Measurements from ENCODE around the gene STAG3.
"Not testable (repeated sequence)": the region's sequence is repeated elsewhere in the genome, so short reads cannot be mapped to it uniquely, and the experiment has no call there.

Gene STAG3

DNA sequence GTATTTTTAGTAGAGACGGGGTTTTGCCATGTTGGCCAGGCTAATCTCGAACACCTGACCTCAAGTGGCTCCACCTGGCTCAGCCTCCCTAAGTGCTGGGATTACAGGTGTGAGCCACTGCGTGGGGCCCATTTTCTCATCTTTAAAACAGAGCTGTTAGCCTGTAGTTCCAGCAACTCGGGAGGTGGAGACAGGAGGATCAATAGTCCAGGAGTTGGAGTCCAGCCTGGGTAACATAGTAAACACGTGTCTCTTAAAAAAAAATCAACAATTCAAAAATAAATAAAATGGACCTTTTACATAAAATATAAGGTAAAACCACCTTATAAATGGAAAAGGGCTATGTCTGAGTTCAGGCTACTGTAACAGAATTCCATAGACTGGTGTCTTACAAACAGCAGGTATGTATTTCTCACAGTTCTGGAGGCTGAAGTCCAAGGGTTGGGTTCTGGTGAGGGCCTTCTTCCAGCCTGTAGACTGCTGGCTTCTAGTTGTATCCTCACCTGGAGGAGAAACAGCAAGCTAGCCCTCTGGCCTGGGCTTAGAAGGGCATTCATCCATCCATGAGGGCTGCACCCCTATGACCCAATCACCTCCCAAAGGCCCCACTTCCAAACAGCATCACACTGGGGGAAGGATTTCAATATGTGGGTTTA, 35.0 kb downstream of the STAG3 start:
- DNase-seq: no peak

DNA sequence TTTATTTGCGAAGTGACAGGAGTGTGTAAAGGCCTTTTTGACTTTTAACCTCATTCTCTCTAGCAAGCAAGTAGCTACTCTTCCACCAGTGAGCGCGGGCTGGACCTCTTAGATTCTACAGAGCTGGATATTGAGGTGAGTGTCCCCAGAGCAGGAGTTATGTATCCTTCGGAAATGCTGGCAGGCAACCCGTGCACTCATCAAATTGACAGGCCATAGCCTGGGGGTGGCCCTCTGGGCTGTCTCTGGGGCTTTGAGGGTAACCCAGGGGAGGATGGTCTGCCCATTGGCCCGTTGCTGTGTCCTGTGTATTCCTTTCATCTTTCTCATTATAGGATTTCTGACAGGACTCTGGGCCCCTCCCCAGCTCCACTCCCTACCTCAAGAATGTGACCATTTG, 36.0 kb downstream of the STAG3 start:
- no peak for DNase-seq

DNA sequence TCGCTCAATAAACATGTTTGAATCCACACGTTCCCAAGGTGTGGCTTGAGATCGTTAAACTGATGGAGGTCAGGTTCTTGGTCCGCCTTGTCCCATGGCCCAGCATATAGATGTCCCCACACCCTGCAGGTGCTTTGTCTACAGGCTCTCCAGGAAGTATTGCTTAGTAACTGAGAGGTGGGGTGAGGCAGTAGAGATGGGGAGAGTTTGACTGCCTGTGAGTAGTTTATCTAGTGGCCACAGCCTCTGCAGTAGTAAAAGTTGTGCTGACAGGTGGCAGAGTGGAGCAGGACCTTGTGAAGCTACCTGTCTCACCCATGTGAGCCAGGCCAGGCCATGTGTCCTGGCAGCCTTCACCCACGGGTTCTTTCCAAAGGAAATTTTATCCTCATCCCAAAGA, 36.6 kb downstream of the STAG3 start:
- DNase-seq: not testable (repeated sequence)

DNA sequence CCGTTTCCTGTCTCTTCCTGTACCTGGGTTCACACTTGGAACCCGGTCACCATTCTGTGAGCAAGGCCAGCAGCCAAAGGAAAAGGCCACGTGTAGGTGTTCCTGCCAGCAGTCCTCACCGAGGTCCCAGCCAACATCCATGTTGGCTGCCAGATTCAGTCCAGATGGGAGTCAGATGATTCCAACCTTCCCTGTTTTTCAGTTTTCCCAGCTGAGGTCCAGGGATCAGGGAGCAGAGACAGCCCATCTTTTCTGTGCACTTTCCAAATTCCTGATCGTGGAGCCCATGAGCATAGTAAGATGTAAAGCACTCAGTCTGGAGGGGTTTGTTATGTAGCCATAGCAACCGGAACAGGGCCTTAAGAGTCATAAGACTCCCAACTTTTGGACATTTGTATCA, 38.2 kb downstream of the STAG3 start:
- no peak for DNase-seq

DNA sequence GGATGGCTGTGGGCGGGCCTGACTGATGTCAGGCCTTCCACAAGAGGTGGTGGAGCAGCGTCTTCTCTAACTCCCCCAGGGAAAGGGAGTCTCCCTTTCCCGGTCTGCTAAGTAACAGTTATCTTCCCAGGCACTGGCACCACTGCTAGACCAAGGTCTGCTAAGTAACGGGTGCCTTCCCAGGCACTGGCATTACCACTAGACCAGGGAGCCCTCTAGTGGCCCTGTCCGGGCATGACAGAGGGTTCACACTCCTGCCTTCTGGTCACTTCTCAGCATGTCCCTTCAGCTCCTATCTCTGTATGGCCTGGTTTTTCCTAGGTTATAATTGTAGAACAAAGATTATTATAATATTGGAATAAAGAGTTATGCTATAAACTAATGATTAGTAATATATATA, 40.2 kb downstream of the STAG3 start:
- DNase-seq: peak; percentile 66

DNA sequence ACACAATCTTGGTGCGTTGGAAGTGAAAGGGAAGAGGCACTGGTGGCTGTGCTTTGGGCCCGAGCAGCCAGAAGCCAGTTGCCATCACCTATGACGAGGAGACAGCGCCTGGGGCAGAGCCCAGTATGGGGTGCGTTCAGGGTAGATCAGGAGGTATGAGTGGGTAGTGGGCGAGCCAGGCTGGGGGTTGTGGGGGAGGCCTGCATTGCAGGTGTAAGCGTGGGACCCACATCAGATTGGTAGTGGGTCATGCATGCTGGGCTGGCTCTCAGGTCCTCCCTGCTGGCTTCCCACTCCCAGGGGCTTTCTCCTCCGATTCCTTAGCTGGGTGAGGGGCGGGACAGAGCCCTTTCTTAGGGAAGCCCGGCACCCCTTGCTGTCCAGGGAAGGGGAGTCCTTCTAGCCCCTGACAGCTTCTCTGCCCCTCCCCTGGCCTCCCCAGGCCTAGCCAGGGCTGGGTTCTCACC, 41.6 kb downstream of the STAG3 start:
- no peak for DNase-seq

DNA sequence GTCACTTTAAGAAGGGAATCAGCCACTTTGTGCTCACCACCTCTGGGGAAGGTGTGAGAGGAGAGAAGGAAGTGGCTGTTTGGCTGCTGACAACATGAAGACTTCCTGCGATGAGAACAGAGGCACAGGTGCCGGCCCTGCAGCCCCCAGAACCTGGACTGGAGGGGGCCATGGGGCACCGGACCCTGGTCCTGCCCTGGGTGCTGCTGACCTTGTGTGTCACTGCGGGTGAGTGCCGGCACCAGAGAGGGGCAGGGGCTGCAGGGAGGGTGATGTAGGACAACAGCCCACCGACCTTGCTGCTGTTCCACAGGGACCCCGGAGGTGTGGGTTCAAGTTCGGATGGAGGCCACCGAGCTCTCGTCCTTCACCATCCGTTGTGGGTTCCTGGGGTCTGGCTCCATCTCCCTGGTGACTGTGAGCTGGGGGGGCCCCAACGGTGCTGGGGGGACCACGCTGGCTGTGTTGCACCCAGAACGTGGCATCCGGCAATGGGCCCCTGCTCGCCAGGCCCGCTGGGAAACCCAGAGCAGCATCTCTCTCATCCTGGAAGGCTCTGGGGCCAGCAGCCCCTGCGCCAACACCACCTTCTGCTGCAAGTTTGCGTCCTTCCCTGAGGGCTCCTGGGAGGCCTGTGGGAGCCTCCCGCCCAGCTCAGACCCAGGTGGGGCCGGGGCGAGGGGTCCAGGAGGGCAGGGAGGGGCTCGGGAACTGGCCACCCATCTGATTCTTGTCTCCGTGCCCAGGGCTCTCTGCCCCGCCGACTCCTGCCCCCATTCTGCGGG, 42.3 kb downstream of the STAG3 start, which contains the start of gene PVRIG:
Gene PVRIG, plus strand, starts transcription at position 149 of the 785 bp plus-strand sequence. Its CDS starts 22 bp downstream, at position 171.
- not testable (repeated sequence) for DNase-seq

DNA sequence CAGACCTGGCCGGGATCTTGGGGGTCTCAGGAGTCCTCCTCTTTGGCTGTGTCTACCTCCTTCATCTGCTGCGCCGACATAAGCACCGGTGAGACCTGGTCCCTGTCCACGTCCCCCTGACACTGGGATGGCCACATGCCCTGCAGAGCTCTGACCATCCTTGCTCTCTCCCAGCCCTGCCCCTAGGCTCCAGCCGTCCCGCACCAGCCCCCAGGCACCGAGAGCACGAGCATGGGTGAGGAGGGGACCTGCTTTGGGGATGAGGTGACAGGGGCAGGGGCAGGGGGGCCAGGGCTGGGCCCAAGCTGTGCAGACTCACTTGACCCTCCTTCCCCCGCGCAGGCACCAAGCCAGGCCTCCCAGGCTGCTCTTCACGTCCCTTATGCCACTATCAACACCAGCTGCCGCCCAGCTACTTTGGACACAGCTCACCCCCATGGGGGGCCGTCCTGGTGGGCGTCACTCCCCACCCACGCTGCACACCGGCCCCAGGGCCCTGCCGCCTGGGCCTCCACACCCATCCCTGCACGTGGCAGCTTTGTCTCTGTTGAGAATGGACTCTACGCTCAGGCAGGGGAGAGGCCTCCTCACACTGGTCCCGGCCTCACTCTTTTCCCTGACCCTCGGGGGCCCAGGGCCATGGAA, 43.0 kb downstream of the STAG3 start:
- DNase-seq: no peak

DNA sequence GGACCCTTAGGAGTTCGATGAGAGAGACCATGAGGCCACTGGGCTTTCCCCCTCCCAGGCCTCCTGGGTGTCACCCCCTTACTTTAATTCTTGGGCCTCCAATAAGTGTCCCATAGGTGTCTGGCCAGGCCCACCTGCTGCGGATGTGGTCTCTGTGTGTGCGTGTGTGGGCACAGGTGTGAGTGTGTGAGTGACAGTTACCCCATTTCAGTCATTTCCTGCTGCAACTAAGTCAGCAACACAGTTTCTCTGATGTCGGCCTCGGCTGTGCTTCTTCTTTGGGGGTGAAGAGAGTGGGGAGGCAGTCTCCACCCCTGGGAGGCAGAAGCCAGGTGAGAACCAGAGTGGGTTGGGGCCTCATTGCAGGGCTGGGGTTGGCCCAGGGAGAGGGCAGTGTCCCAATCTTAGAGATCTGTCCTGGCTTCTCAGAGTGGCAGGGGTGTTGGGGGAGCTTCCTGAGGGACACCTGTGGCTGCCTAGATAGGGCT, 43.6 kb downstream of the STAG3 start:
- DNase-seq: no peak

DNA sequence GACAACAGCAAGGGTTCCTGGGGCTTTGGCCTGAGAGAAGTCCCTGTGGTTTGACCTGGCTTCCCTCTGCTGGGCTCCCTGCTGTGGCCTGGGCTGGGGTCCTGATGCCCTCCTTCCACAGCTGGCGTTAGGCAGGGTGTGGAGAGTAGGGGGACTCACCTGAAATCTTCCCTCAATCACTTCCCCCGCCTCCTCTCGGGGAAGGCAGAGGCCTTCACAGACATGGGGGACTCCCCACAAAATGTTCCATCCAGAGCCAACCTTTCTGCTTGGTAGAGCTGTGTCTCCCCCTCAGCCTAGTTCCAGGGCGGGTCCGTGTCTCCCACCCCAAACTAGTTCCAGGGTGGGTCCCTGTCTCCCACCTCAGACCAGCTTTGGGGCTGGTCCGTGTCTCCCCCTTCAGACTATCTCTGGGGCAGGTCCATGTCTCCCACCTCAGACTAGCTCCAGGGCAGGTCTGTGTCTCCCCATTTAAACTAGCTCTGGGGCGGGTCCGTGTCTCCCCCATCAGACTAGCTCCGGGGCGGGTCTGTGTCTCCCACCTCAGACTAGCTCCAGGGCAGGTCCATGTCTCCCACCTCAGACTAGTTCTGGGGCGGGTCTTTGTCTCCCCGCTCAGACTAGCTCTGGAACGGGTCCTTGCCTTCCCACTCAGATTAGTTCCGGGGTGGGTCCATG, 44.2 kb downstream of the STAG3 start:
- no peak for DNase-seq

DNA sequence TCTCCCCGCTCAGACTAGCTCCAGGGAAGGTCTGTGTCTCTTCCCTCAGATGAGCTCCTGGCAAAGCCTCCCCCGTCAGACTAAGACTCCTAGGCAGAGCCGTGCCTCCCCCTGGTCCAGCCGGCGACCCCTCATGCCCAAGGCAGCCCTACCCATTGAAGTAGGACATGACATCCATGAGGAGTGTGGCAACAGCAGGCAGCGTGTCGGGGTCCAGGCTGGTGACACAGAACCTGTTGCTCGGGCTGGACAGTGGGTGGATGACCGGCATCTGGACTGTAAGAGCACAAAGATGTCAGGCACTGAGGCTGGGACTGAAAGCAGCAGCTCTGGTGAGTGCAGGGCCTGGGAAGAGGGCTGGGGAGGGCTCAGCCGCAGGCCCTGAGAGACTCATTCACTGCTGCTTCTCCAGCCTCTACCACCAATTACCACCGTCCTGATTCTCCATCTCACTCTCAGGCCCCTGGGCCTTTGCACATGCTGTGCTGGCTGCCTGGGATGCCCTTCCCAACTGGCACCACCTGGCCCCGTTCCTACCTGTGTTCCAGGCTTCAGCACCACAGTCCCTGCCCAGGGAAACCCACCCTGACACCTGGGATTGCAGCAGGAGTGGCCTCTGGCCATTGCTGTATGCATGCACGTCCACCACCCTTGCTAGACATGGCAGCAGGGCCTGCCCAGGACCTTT, 44.9 kb downstream of the STAG3 start:
- DNase-seq: no peak

DNA sequence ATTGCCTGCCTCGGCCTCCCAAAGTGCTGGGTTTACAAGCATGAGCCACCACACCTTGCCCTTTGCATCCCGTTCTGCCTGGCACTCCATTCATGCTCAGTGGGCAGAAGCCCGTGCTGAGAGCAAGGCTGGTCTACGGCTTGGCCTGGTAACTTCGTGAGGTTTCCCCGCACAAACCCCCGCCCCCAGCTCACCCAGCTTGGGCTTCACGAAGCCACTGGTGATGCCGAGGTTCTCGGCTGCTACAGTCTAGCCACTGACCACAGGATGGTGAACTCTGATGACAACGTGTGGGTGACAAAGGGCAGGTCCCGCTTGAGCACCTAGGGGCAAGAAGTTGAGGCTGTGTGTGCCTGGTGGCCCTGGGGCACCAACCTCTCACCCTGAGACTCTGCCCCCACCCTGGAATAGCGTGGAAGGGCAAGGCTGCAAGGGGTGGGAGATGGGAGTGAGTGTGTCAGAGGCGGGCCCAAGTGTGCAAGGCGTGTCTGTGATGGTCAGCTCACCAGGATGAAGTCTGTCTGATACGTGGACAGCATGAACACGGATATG, 45.7 kb downstream of the STAG3 start:
- DNase-seq: not testable (repeated sequence)

DNA sequence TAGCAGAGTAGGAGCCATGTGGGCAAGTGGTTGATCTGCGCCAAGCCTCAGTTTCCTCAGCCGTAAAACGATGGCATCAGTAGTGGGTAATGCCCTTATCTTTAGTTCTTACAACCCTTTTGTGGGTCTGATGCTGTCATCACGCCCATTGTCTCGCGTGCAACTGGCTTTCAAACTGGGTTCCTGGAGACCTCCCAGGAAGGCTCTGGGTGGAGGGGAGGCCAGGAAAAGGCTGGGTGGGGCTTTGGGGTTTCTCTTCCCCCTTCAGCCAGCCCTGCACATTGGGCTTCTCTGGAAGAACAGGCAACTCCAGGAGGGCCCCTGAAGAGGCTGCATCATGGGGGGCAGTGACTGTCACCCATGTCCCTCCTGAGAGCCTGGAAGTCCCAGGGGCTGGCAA, 47.2 kb downstream of the STAG3 start:
- not testable (repeated sequence) for DNase-seq

DNA sequence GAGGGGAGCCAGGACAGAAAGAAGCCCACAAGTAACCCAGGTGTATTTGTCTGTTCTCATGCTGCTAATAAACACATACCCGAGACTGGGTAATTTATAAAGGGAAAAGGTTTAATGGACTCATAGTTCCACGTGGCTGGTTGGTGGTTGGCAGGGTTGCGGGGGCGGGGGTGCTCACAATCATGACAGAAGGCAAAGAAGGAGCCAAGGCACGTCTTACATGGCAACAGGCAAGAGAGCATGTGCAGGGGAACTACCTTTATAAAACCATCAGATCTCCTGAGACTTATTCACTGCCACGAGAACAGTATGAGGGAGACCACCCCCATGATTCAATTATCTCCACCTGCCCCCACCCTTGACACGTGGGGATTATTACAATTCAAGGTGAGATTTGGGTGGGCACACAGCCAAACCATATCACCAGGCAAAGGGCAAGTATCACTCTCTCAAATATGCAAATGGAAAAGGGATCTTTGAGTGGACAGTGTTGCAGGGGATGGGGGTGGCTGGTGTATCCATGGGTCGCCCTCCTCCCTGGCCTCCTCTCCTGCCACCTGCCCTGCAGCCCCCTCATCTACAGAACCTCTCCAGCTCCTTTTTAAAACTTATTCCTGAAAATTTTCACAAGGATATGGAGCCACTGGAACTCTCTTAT, 57.1 kb downstream of the STAG3 start:
- not testable (repeated sequence) for DNase-seq

DNA sequence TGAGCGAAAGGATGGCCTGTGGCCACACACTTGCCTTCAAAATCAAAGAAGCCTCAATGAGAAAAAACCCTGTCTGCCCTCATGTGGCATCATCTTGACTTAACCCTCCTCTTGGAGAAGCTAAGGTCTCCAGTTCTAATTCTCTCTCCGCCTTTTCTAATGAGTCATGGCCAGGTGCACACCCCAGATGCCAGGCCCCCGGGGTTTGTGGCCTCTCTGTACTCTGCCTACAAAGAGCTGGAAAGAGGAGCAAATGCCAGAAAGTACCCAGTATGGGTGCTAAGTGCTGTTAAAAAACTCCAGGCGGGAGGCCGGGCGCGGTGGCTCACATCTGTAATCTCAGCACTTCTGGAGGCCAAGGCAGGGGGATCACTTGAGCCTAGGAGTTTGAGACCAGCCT, 62.3 kb downstream of the STAG3 start:
- DNase-seq: not testable (repeated sequence)

DNA sequence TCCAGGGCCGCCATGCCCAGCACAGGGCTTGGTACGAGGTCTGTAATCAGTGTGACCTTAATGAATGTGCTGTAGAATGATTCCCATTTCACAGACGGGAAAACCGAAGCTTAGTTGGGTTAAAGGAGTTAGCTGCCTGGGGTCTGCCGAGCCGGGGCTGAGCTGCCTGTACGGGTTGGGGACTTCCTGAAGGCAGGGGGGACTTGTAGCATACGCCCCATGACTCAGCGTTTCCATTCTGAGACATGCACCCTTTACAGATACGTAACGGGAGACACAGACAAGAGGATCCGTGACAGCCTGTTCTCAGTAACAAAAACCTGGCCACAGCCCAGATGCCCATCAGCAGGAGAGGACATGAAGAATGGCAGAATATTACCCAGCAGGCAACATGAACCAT, 65.7 kb downstream of the STAG3 start:
- peak; percentile 17 for DNase-seq

DNA sequence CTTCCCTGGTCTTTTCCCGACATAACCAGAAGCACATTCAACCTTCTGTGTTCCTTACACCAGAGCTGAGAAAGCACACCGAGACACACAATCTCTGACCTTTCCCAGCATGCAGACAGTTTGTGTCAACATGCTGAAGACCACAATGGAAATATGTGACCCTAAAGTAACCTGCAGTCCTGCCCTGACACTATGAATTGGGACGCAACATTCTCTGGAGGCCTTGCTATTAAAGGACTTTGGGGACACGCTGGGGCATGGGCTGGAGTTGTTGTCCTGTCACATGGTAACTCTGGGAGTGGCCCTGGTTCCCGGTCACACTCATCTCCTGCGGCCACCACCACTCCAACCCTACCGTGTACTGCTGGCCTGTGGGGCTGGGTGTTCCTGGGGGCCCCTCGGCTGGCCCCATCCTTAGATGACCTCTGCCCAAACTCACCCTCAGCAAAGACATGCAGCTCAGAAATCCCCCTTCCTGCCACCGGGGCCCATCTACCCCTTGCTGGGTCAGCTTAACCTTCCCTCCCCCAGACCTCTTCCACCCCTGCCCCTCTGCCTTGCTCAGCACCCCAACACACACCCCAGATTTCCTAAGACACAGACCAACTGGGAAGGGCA, 67.4 kb downstream of the STAG3 start:
- DNase-seq: not testable (repeated sequence)

DNA sequence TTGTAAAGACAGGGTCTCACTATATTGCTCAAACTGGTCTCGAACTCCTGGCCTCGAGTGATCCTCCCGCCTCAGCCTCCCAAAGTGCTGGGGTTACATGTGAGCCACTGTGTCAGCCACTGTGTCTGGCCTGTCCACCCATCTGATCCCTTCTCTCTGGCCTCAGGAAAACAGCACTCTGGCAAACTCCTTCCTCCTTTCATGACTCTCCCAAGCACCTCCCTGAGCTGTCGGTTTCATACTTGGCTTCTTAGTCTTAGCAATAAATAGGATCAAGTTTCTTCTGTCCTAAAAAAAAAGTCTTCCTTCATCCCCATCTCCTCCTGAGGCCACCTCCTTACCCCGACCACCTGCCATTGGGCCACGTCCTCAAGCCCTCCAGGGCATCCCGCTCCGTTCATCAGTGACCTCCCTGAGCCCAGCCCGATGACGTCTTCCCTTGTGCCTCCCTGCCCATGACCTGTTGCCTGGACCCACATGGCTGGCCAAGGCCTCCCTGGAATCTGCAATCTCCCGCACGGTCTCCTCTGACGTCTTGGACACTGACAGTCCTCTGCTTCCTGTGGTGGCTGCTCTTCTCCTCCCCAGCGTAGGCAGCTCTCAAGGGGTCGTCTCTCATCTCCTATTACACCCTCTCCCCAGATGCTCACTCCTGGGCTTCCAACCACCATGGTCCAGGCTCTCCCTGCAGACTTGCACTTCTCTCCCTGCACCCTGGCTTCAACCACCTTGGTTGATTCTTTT, 68.6 kb downstream of the STAG3 start:
- not testable (repeated sequence) for DNase-seq

DNA sequence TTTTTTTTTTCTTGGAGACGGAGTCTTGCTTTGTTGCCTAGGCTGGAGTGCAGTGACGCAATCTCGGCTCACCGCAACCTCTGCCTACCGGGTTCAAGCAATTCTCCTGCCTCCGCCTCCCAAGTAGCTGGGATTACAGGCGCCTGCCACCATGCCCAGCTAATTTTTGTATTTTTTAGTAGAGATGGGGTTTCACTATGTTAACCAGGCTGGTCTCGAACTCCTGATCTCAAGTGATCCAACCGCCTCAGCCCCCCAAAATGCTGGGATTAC, 69.1 kb downstream of the STAG3 start:
- DNase-seq: not testable (repeated sequence)

DNA sequence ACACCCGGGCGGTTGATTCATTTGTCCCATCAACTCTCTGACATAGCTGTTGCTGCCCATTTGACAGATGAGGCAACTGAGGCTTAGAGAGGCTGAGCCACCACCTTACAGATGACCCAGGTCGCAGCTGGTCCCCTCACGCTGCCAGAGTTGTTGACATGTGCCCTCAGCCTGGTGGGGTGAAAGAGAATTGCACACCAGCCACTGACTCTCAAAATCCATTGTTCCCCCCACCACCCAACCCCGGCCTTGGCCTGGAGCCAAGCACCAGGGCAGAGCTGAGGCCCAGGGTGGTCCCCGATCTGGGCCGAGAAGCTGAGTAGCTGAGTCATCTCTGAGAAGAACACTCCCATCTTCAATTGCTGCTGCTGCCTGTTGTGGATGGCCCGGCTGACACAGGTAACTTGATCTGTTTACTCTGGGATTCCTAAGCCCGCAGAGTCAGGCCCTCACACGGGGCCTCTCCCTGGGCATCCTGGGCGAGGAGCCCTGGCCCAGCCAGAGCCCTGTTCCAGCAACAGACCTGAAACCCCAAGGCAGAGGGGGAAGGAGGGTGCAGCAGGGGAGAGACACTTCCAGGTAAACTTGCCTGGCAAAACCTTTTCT, 69.5 kb downstream of the STAG3 start:
- peak; percentile 94 for DNase-seq

Data from NCI-H69 (cell line).